Stimulated activated CD4-positive, alpha-beta T cell treated with anti-CD3 and anti-CD28 coated beads, Interleukin-15, amount 100 ng/mL, for 1 hour (primary cell): ENCODE data around the gene KIRREL3.

Source experiments
- DNase-seq, 2 donors: peaks; one replicate each; pipeline ENCODE4 v3.0.0-alpha.2; 2020; ENCODE audit warnings: low read depth in 1 of 2, low spot score in 1 of 2

KIRREL3 gene

GRCh38 chr11:126607374-126607773 is 393.2 kb downstream of the KIRREL3 start:
- no peak for DNase-seq

DNA sequence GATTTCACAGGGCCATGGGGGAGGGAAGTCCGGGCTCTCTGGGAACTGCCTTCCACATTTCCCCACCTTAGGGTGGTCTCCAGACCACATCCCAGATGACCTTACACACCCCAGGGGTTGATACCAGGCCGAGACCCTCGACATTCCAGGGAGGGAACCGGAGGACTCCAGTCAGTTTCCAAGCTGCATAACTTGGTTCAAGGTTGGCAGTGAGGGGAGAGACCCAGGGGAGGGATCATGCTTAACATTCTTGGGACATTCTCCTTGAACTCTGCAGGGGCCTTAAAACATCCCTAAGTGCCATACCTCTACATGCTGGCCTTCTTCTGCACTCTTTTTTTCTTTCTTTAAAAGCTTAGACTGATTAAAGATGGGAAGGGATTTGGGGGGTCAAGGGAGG is 394.1 kb downstream of the KIRREL3 start:
- no peak for DNase-seq

DNA sequence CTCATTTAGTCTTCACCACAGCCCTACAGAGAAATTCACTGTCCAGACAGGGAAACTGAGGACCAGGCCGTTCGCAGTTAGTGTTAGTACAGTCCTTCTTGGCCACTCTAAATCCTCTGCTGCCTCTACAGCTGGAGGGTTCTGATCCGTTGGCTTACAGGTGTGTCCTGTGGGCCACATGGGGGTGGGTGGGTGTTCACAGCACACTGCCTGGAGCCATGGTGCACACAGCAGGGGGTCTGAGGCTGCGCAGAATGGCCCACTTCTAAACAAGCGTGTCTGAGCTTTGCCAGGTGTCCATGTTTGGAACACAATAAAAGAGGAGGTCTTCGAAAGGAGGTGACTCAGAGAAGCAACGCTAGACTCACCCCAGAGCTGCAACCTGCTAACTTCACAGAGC is 396.1 kb downstream of the KIRREL3 start:
- no peak for DNase-seq

- DNase-seq: no peak
Observed at GRCh38 chr11:126603486-126603885, 397.1 kb downstream of the KIRREL3 start.

GRCh38 chr11:126602993-126603392 is 397.6 kb downstream of the KIRREL3 start:
- no peak for DNase-seq

GRCh38 chr11:126602349-126602940 is 398.1 kb downstream of the KIRREL3 start:
- no peak for DNase-seq

DNA sequence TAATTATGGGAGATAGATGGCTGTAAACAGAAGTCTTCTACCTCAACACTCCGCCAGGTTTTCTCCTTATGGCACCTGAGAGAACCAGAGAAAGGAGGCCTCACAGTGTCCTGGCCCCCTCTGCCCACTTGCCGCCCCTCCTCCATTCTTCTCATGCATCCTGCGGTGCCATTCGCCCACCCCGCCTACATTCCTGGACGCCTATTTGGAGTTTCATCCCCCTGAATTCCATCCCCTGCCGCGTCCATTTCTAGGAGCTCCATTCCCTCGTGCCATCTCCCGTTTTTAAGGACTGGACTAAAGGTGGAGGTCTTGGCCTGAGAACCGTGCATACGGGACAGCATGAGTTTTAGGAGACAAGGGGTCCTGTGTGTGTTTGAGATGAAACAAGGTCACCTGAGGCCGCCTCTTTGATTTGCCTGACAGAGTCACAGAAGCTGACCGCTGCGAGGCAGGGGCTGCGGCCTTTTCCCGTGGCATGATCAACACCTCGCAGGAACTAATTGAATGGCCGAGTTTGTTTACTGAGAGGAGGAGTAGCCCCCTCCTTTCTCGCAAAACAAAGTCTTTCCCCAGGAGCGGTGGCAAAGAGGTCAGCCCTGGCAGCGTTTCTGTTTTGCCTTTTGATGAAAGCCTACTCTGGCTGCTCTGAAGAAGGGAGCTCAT is 398.9 kb downstream of the KIRREL3 start:
- no peak for DNase-seq

- no peak for DNase-seq
Observed at GRCh38 chr11:126601136-126601535, 399.4 kb downstream of the KIRREL3 start.

DNA sequence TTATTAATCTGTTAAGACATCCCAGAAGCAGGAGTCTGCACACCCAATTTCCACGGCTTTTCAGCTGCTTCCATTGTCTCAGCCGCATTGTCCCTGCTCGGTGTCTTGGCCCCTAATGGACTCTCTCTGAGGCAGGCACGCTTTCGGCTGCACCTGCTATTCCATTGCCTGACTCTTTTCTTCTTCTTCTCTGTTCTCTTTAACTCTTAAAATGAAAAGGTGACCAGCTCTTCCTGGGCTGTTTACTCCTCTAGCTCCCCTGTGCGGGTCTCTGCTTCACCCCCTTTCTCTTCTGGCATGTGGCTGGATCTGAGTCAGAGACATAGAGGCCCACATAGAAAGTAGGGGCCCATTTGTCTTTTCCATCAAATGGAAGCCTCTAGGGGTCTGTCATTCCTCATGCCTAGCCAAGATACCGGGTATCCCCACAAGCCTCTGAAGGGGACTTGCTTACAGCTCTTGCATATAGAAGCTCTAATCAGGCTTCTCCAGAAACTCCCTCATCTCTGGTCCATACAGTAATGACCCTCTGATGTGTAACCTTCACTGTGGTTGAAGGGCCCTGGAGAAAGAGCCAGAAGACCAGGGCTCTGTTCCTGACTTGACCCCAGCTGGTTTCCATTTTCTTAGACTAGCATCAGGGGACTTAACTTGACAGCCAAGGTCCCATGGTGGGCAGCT is 401.2 kb downstream of the KIRREL3 start:
- no peak for DNase-seq

- no peak for DNase-seq
Observed at GRCh38 chr11:126598344-126599216, 402.0 kb downstream of the KIRREL3 start.

DNA sequence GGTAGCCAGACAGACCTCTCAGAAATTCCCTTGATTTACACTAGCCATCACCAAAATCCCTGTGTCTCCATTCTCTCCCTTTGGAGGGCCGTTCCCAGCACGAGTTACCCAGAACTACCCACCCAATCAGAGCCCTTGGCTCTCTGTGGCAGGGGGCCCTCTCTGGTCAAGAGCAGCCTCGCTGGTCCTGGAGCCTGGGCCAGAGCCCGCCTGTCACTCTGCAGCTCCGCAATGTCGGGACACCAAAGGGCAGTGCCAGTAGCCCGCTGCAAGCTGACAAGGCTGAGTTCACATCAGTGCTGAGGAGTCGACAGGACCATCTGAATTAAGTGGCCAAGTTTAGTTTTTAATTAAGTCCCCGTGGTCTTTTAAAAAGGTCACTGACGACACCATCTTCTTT is 403.5 kb downstream of the KIRREL3 start:
- no peak for DNase-seq

GRCh38 chr11:126596474-126596873 is 404.1 kb downstream of the KIRREL3 start:
- no peak for DNase-seq

- DNase-seq: no peak
Observed at GRCh38 chr11:126595560-126595959, 405.0 kb downstream of the KIRREL3 start.

GRCh38 chr11:126594921-126595367 is 405.6 kb downstream of the KIRREL3 start:
- DNase-seq: no peak

DNA sequence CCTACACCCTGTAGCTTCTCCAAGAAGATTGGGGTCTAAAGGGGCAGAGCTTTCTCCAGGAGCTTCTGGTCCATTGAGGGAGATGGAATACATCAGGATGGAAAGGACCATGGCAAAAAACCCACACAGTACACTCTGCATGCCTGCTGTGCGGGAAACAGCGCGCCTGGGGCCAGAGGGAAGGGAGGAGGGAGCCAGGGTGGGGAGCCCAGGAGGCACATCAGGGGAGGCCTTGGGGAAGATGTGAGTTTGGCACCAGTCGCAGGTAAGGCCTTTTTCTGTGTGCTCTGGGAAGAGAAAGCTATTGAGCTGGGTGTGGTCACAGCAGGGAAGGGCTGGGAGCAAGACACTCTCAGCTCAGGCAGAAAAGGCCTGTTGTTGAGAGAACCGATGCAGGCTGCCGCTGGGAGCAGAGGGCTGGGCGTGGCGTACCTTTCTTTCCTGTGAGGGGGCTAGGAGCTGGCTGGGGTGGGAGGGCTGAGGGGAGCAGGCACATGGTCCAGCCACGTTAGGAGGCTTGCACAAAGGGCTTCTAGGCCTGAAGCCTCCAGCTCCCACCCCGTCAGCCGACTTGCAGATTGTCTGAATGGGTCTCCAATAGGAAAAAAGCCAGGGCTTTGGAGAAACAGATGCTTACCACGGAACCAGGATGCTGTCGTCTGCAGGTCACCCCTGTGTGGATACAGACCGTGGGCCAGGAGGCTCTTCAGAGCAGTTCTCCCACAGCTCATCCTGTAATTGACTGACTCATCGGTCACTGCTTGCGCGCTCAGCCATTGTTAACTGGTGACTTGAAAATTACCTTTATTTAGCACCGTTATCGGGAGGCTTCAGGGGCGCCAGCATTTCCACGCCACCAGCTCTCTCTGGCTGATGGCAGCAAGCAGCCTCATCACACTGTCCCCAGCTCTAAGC is 407.8 kb downstream of the KIRREL3 start:
- DNase-seq: no peak

DNA sequence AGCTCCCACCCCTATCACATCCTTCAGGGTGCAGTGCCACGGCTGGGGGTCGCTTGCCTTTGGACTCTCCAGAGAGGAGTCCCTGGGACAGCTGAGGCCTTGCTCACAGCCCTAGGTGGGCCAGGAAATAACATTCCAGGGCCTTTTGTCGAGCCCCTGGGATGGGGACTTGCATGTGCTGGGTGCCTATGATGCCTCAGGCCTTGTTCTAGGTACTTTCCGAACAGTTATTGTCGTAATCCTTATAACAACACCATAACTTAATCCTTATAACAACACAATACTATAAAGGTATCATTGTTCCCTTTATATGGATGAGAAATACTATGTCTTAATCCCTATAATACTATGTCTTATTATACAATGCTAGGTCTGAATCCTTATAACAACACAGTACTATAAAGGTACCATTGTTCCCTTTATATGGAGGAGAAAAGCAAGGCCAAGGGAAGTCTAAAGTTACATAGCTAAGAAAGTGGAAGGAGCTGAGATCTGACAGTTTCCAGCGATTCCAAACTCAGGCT is 408.5 kb downstream of the KIRREL3 start:
- no peak for DNase-seq

GRCh38 chr11:126589492-126589803 is 411.1 kb downstream of the KIRREL3 start:
- no peak for DNase-seq

DNA sequence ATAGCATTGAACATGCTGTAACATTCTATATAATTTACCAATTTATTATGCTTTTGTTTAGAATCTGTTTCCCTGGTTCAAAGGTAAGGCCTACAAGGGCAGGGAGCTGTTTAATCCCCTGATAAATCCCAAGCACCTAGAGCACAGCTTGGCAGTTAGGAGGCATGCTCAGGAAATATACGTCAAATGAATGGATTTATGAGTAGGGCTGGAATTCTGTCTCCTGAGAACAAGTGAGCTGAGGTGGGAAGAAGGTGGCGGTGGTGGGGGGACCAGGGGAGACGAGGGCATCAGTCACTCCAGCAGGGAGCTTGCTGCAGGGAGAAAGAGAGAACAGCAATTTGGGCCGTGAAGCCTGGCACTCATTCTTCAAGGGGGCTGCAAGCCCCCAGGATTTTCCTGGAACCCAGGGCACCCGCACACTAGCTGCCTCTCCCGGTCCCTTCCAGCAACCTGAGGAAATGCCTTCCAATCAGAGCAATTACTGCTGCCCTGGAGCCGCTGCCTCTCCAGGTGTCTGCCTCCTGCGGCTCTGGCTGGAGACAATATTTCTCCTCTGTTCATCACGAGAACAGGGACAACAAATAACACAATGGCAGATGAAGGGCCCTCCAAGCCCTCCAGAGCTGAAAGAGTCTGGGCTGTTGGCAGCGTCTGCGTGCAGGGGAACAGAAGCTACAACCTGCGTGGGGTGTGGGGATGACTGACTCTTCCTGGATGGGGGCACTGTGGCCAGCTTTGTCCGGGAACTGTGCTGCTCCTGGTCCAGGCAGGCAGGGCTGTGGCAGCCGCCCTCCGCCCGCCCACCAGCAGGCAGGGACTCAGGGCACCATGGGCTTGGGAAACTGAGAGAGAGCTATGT is 411.7 kb downstream of the KIRREL3 start:
- DNase-seq: no peak

- no peak for DNase-seq
Observed at GRCh38 chr11:126587541-126587940, 413.0 kb downstream of the KIRREL3 start.
